K562 (cell line): ENCODE results near the gene SIGLEC15.

Source experiments
- EGR1 ChIP-seq: fragments of 450-650 bp; conservative IDR thresholded peaks from 2 replicates; pipeline ENCODE4 v1.6.1; 2017; ENCODE audit warnings: mild to moderate bottlenecking
- FOXK2 ChIP-seq, 2 experiments: fragments of 450-650 bp; IDR thresholded peaks in 1 of 2; conservative IDR thresholded peaks in 1 of 2; 2 replicates each; pipeline ENCODE4 v1.6.1; 2016; ENCODE audit warnings: low read depth in 2 of 2, mild to moderate bottlenecking in 1 of 2
- ZFP36 ChIP-seq: fragments of 150-350 bp; IDR thresholded peaks from 2 replicates; pipeline ENCODE4 v1.6.1; 2018; ENCODE audit warnings: low read length, low read depth; ENCODE audit not compliant: partially characterized antibody
- ZNF232 ChIP-seq: sonication (generic); formaldehyde crosslinking; IDR thresholded peaks from 2 replicates; pipeline ENCODE4 v1.8.0; 2022; ENCODE audit warnings: mild to moderate bottlenecking, missing genetic modification reagents

DNA sequence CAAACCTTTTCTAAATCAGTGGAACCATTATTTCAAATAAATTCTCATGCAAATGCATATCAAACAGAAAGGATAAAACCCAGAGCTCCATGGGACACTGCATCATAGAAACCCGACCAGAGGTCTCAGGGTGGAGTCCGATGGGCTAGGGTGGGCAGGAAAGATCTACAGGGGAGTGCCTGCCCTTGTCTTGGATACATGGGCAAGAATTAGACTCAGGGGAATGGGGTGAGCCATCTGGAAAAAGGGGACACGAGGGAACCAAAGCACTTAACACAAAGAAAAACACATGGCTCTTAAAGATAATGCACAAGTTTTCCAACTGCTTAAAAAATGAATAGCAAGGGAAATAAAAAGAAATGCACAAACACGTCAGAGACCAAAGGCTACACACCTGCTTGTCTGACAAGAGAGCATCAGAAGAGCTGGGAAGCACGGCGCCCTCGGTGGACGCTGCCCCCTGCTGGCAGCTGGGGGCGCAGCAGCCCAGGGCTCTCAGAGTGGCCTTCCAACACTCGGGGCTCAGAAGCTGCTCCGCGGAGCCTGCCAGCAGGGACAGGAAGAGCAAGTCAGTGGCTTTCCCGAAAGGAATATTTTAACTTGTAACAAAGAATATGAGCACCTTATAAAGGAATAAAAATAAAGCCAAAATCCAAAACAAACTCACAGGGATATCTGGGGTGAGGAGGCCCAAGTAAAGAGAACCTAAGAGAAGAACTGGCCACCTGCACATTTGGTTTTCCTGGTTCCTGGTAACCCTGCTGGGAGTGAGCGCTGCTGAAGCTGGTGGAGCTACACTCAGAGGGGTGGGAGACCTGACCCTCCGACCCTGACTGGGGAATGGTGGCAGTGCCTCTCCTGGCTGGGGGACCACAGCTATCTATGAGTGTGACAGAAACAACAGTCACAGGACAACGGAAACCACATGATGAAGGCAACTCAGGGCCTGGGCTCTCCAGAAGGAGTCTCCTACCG, 54.5 kb downstream of the SIGLEC15 start:
- TF ChIP-seq FOXK2 (conservative IDR thresholded peaks at IDR 0.05 in 1 of 2, IDR thresholded peaks at IDR 0.05 in 1 of 2; ENCODE audit: low read depth in 2 of 2) (no peak), EGR1 (no peak), ZFP36 (no peak), ZNF232 (CRISPR knock-in tag) (no peak)
